K562 (cell line): Measurements from ENCODE around the gene ACTL10. TPM values are rescaled to one million over a fixed set of nuclear protein-coding genes. Genes with fewer than 3 reads are reported as not detected.

Experiments used
- ATAC-seq: fragments of 200-7000 bp; cut with Tn5 transposase; 3 replicates; pipeline ENCODE4 v1.9.1; 2020; ENCODE audit warnings: moderate library complexity
- BruUV-seq: library from RNA; stranded (reverse); fragments of 400-500 nt; replicated peaks from 2 replicates; lab custom pipeline; 2021; lab: Mats Ljungman, UMichigan
- CTCF ChIA-PET: fragments of 300-600 bp; formaldehyde crosslinking; extraction: SDS; loops from one replicate; lab custom pipeline; 2021; ENCODE audit warnings: low intra/inter-chr PET ratio; lab: Yijun Ruan, JAX
- POLR2A ChIA-PET: fragments of 300-600, 350-650 bp; sonication (Branson Sonifier 250); formaldehyde crosslinking; extraction: SDS; loops from one replicate; lab custom pipeline; 2021; ENCODE audit warnings: antibody characterized with exemption, inconsistent platforms; lab: Yijun Ruan, JAX
- DNase-seq, 4 experiments: peaks; one replicate each; pipeline versions ENCODE4 v3.0.0 to v3.0.0-alpha.2; 2011 to 2018; ENCODE audit warnings: low spot score in 3 of 4, mixed read lengths in 3 of 4; ENCODE audit errors: extremely low read depth in 1 of 4
- FAIRE-seq: peaks from 2 replicates; lab custom pipeline; 2011; peaks lifted over from hg19 to GRCh38; lab: Jason Lieb, UNC
- H2AFZ ChIP-seq: 2 replicates; pipeline ENCODE4 v1.6.0; 2011; ENCODE audit warnings: low read depth, low read length, control low read depth, inconsistent platforms
- H3K27ac ChIP-seq: fragments of 200-600 bp; 3 replicates; pipeline ENCODE4 v1.8.0; 2011; ENCODE audit warnings: low read depth, mild to moderate bottlenecking, control low read depth, inconsistent platforms, low read length, moderate library complexity, mixed read lengths; ENCODE audit errors: extremely low read depth
- H3K27me3 ChIP-seq, 2 experiments: fragments of 300-600 bp in 1 of 2; 2 replicates in 1 of 2; 3 replicates in 1 of 2; pipeline versions ENCODE4 v1.6.0 to v1.8.0; 2011; ENCODE audit warnings: inconsistent platforms in 2 of 2, low read length in 2 of 2, mild to moderate bottlenecking in 1 of 2, mixed read lengths in 1 of 2, moderate library complexity in 1 of 2; ENCODE audit not compliant: control insufficient read depth in 2 of 2, insufficient read depth in 2 of 2
- H3K36me3 ChIP-seq: fragments of 300-600 bp; 3 replicates; pipeline ENCODE4 v1.8.0; 2011; ENCODE audit warnings: mild to moderate bottlenecking, low read length, inconsistent platforms; ENCODE audit not compliant: control insufficient read depth, insufficient read depth
- H3K4me1 ChIP-seq, 2 experiments: fragments of 200-600 bp in 1 of 2; replicated peaks in 1 of 2; 2 replicates in 1 of 2; 3 replicates in 1 of 2; pipeline versions ENCODE4 v1.5.1 to v1.8.0; 2011; ENCODE audit warnings: inconsistent platforms in 2 of 2, low read length in 2 of 2, mild to moderate bottlenecking in 1 of 2, mixed read lengths in 1 of 2, moderate library complexity in 1 of 2; ENCODE audit not compliant: control insufficient read depth in 2 of 2, insufficient read depth in 2 of 2
- H3K4me2 ChIP-seq: 2 replicates; pipeline ENCODE4 v1.6.1; 2011; ENCODE audit warnings: low read length, control low read depth, inconsistent platforms, mixed read lengths; ENCODE audit not compliant: insufficient read depth
- H3K4me3 ChIP-seq: fragments of 200-600 bp; sonication (generic), shearing (Covaris generic); 2 replicates; pipeline ENCODE4 v1.5.1; 2016; ENCODE audit warnings: control low read depth, inconsistent platforms
- H3K79me2 ChIP-seq: fragments of 200-600 bp; 3 replicates; pipeline ENCODE4 v1.8.0; 2011; ENCODE audit warnings: low read length, inconsistent platforms; ENCODE audit not compliant: control insufficient read depth, insufficient read depth
- H3K9ac ChIP-seq, 2 experiments: 2 replicates each; pipeline versions ENCODE4 v1.6.0 to v1.6.1; 2011; ENCODE audit warnings: low read depth in 2 of 2, low read length in 2 of 2, control low read depth in 1 of 2, inconsistent platforms in 1 of 2, mild to moderate bottlenecking in 1 of 2, mixed read lengths in 1 of 2; ENCODE audit not compliant: insufficient read depth in 1 of 2
- H3K9me1 ChIP-seq: one replicate; pipeline ENCODE4 v1.6.0; 2011; ENCODE audit warnings: inconsistent platforms, mild to moderate bottlenecking, low read length, moderate library complexity; ENCODE audit not compliant: control insufficient read depth, insufficient read depth
- H3K9me3 ChIP-seq: replicated peaks from 2 replicates; pipeline ENCODE4 v1.5.1; 2011; ENCODE audit warnings: low read depth, low read length, inconsistent platforms; ENCODE audit not compliant: control insufficient read depth, insufficient read depth
- H4K20me1 ChIP-seq: replicated peaks from 2 replicates; pipeline ENCODE4 v1.6.1; 2011; ENCODE audit warnings: low read length, inconsistent platforms, mixed read lengths; ENCODE audit not compliant: control insufficient read depth, insufficient read depth
- ARNT ChIP-seq, 2 experiments: fragments of 450-650 bp; IDR thresholded peaks; 2 replicates each; pipeline ENCODE4 v1.6.1; 2016; ENCODE audit warnings: mild to moderate bottlenecking in 1 of 2
- NFIC ChIP-seq: fragments of 450-650 bp; IDR thresholded peaks from 2 replicates; pipeline ENCODE4 v1.6.1; 2017; ENCODE audit warnings: mild to moderate bottlenecking, inconsistent platforms
- RBFOX2 ChIP-seq: fragments of 200-400 bp; formaldehyde crosslinking; IDR thresholded peaks from 2 replicates; pipeline ENCODE4 v1.6.1; 2017; ENCODE audit warnings: low read depth, mild to moderate bottlenecking, low read length, moderate library complexity
- RBM25 ChIP-seq: fragments of 200-400 bp; formaldehyde crosslinking; IDR thresholded peaks from 2 replicates; pipeline ENCODE4 v1.6.1; 2018; ENCODE audit warnings: low read length, low read depth, moderate library complexity; ENCODE audit not compliant: severe bottlenecking
- WGBS: fragments of 100-300 bp; shearing (Covaris generic); methylation state at CpG from one replicate; pipeline ENCODE4 v1.1.6; 2016; ENCODE audit warnings: low coverage, mixed read lengths; ENCODE audit not compliant: insufficient coverage; ENCODE audit errors: missing lambda C conversion rate; 5-methylcytosine and 5-hydroxymethylcytosine counted together
- in situ Hi-C: fragments of 300-500 bp; cut with MboI; formaldehyde crosslinking; loops from 4 replicates; pipeline ENCODE4 v1.15.0; 2018; ENCODE audit warnings: inconsistent platforms, mixed read lengths
- intact Hi-C: fragments of 100-400 bp; cut with micrococcal nuclease; formaldehyde crosslinking; loops from 2 replicates; pipeline ENCODE4 v1.14.2; 2022
- polyA plus RNA-seq, 8 experiments: library from polyadenylated mRNA; depleted of rRNA in 4 of 8; stranded (reverse) in 5 of 8; unstranded in 3 of 8; fragments of >200 nt; fragmentation: Nextera tagmentation in 2 of 8; fragmentation: Illumina TruSeq in 1 of 8; extraction: Ambion mirVana in 2 of 8; extraction: Trizol in 1 of 8; gene quantifications; 2 replicates each; pipeline versions ENCODE4 v1.2.1 to v1.2.3, GENCODE V29; 2011 to 2014; ENCODE audit warnings: inconsistent platforms in 1 of 8, missing spikeins in 1 of 8
- total RNA-seq, 7 experiments: library from RNA; depleted of rRNA in 6 of 7; stranded (reverse); fragments of >200 nt in 6 of 7; fragmentation: Illumina TruSeq in 2 of 7; extraction: Trizol in 2 of 7; gene quantifications; 2 replicates each; pipeline versions ENCODE4 v1.2.1 to v1.2.3, GENCODE V29; 2011 to 2021; ENCODE audit warnings: low replicate concordance in 1 of 7

The ACTL10 gene
- total and polyA plus RNA-seq, 9 of the 15 experiments (the other 6 are each of a cell fraction or from before 2014, with no cell fraction given) = 0.07 to 0.14 TPM; not detected in 7

GRCh38 chr20:33684533-33685327, 18.0 kb downstream of the ACTL10 start:
- H4K20me1 ChIP-seq = peaks cover 28% of the 10 kb centered on the region; the same call in 1 of the 2 replicates
- TF ChIP-seq RBM25 (peak; percentile 67), ARNT (IDR thresholded peaks at IDR 0.05) (no peak), RBFOX2 (0 out of 2 replicates have a peak, but pooled peaks have one; percentile 31), NFIC (peak; percentile 58)
- ATAC-seq (no peak), DNase-seq (peak in 1 of 4 experiments; percentile 14), FAIRE-seq (no peak)
- H3K4me1 ChIP-seq = peaks cover 38 to 62% of the 10 kb centered on the region in 2 experiments
- H3K79me2 ChIP-seq = peaks cover 35% of the 10 kb centered on the region
- no peaks in the 10 kb centered on the region for H3K9me3 ChIP-seq
- BruUV-seq = no TSS peak
- 53% methylated on average over 10 of the region's 10 CpGs for WGBS
- in situ Hi-C loops = no loop called here
- H3K4me2 ChIP-seq = peak overlapping the region; percentile 94
- intact Hi-C loops = loop anchor here (5.0 kb wide), 2 partner anchors 48 to 128 kb away; partner anchors contain the start of genes CHMP4B and ZNF341
- peak overlapping the region; percentile 13; the same call in 2 of the 3 replicates for H3K27ac ChIP-seq
- H2AFZ ChIP-seq = no peak overlapping the region
- peak overlapping the region; percentile 75 to 95 for H3K9ac ChIP-seq
- no peaks in the 10 kb centered on the region for H3K27me3 ChIP-seq
- CTCF ChIA-PET = no interaction called here
- POLR2A ChIA-PET = interaction anchor here (0.6 to 2.5 kb wide), 10 partner anchors 9 to 195 kb away, joined by 3 to 17 read pairs (median 4); partner anchors contain the start of genes ACTL10, CBFA2T2 and NECAB3
- peak overlapping the region; percentile 65 for H3K4me3 ChIP-seq
- H3K36me3 ChIP-seq = peaks cover 21% of the 10 kb centered on the region; the same call in 1 of the 3 replicates
- H3K9me1 ChIP-seq = no peaks in the 10 kb centered on the region
